SK-N-SH (cell line): ENCODE data around the gene CADM2.

Source experiments
- CTCF ChIP-seq: fragments of 200-600 bp; sonication (generic); IDR thresholded peaks from 2 replicates; pipeline ENCODE4 v1.6.1; 2017; ENCODE audit warnings: antibody characterized with exemption, mild to moderate bottlenecking, moderate library complexity
- EP300 ChIP-seq, 2 experiments: IDR thresholded peaks; 2 replicates each; pipeline versions ENCODE4 v1.4.0 to v1.6.1; 2012; ENCODE audit warnings: borderline replicate concordance in 1 of 2, low read depth in 1 of 2, low read length in 1 of 2
- FOXJ3 ChIP-seq: sonication (generic); formaldehyde crosslinking; IDR thresholded peaks from 2 replicates; pipeline ENCODE4 v1.5.1; 2020; ENCODE audit warnings: mild to moderate bottlenecking, missing genetic modification reagents
- MXI1 ChIP-seq: IDR thresholded peaks from 2 replicates; pipeline ENCODE4 v1.6.1; 2012; ENCODE audit warnings: mild to moderate bottlenecking, low read depth, low read length, improper control_type of control experiment
- NRF1 ChIP-seq: IDR thresholded peaks from 2 replicates; pipeline ENCODE4 v1.6.1; 2012; ENCODE audit warnings: low read depth, mild to moderate bottlenecking, low read length
- RAD21 ChIP-seq: IDR thresholded peaks from 2 replicates; pipeline ENCODE4 v1.6.1; 2012; ENCODE audit warnings: mild to moderate bottlenecking, low read length
- SIN3A ChIP-seq: IDR thresholded peaks from 2 replicates; pipeline ENCODE4 v1.6.1; 2012; ENCODE audit warnings: low read depth, mild to moderate bottlenecking, low read length, moderate library complexity, borderline replicate concordance
- USF1 ChIP-seq: IDR thresholded peaks from 2 replicates; pipeline ENCODE4 v1.4.0; 2012; ENCODE audit warnings: low read depth, borderline replicate concordance
- USF2 ChIP-seq: fragments of 150-350 bp; IDR thresholded peaks from 2 replicates; pipeline ENCODE4 v1.6.1; 2017; ENCODE audit warnings: antibody characterized with exemption, low read length, low read depth, borderline replicate concordance

- TF ChIP-seq CTCF (no peak), EP300 (IDR thresholded peaks at IDR 0.05; ENCODE audit: borderline replicate concordance in 1 of 2, low read depth in 1 of 2, low read length in 1 of 2) (no peak), USF2 (no peak), RAD21 (no peak), MXI1 (no peak), SIN3A (no peak), NRF1 (no peak), FOXJ3 (CRISPR knock-in tag) (no peak), USF1 (no peak)
Measured at GRCh38 chr3:85210540-85210939, 251.8 kb downstream of the CADM2 start.
